H1 (cell line): ENCODE results near the gene COL10A1. TPM values are rescaled to one million over a fixed set of nuclear protein-coding genes. Genes with fewer than 3 reads are reported as not detected.

Experiments
- CTCF ChIA-PET: fragments of 300-600 bp; sonication (Branson Sonifier 250); formaldehyde crosslinking; loops from one replicate; lab custom pipeline; 2021; ENCODE audit not compliant: partially characterized antibody; lab: Charles Lee
- POLR2A ChIA-PET: fragments of 300-600 bp; sonication (Branson Sonifier 250); formaldehyde crosslinking; loops from one replicate; lab custom pipeline; 2021; ENCODE audit warnings: inconsistent platforms; ENCODE audit not compliant: partially characterized antibody; lab: Charles Lee
- DNase-seq, 2 experiments: peaks; one replicate each; pipeline versions ENCODE4 v3.0.0 to v3.0.0-alpha.2; 2010 to 2022; ENCODE audit warnings: low spot score in 2 of 2, low read depth in 1 of 2, mixed read lengths in 1 of 2
- FAIRE-seq: peaks from 2 replicates; lab custom pipeline; 2011; peaks lifted over from hg19 to GRCh38; lab: Jason Lieb, UNC
- H2AFZ ChIP-seq: 2 replicates; pipeline ENCODE4 v1.8.1; 2012; ENCODE audit warnings: low read length, inconsistent platforms
- H2AK5ac ChIP-seq: 2 replicates; pipeline ENCODE4 v1.6.1; 2013; ENCODE audit warnings: low read depth, low read length
- H2BK120ac ChIP-seq: replicated peaks from 2 replicates; pipeline ENCODE3; 2013; ENCODE audit warnings: low read depth, low read length, inconsistent platforms
- H2BK12ac ChIP-seq: 2 replicates; pipeline ENCODE4 v1.6.1; 2013; ENCODE audit warnings: low read depth, low read length
- H2BK15ac ChIP-seq: 2 replicates; pipeline ENCODE4 v1.6.1; 2013; ENCODE audit warnings: low read length
- H2BK20ac ChIP-seq: 2 replicates; pipeline ENCODE4 v1.6.1; 2013; ENCODE audit warnings: low read length
- H2BK5ac ChIP-seq: 2 replicates; pipeline ENCODE4 v1.6.1; 2013; ENCODE audit warnings: low read depth, low read length
- H3K14ac ChIP-seq: 2 replicates; pipeline ENCODE4 v1.6.1; 2013; ENCODE audit warnings: inconsistent platforms; ENCODE audit not compliant: insufficient read length
- H3K18ac ChIP-seq: 2 replicates; pipeline ENCODE4 v1.6.1; 2013; ENCODE audit warnings: low read length; ENCODE audit errors: extremely low read depth
- H3K23ac ChIP-seq: 2 replicates; pipeline ENCODE4 v1.6.1; 2013; ENCODE audit warnings: inconsistent platforms; ENCODE audit not compliant: insufficient read length
- H3K23me2 ChIP-seq: 2 replicates; pipeline ENCODE4 v1.6.1; 2013; ENCODE audit warnings: low read depth, low read length
- H3K27ac ChIP-seq: 2 replicates; pipeline ENCODE4 v1.6.1; 2011; ENCODE audit warnings: low read depth, low read length, inconsistent platforms
- H3K27me3 ChIP-seq, 4 experiments: replicated peaks in 1 of 4; 1 replicate in 1 of 4; 2 replicates in 3 of 4; pipeline versions ENCODE4 v1.6.1 to v1.8.1; 2011 to 2013; ENCODE audit warnings: low read length in 3 of 4, mild to moderate bottlenecking in 3 of 4, inconsistent platforms in 2 of 4, mixed read lengths in 2 of 4, moderate library complexity in 1 of 4; ENCODE audit not compliant: control insufficient read depth in 3 of 4, insufficient read depth in 3 of 4; ENCODE audit errors: extremely low read depth in 1 of 4
- H3K36me3 ChIP-seq, 4 experiments: 2 replicates each; pipeline versions ENCODE4 v1.6.1 to v1.8.1; 2011 to 2013; ENCODE audit warnings: mild to moderate bottlenecking in 4 of 4, low read length in 3 of 4, moderate library complexity in 2 of 4, control low read depth in 1 of 4, inconsistent platforms in 1 of 4; ENCODE audit not compliant: insufficient read depth in 4 of 4, control insufficient read depth in 2 of 4
- H3K4ac ChIP-seq: replicated peaks from 2 replicates; pipeline ENCODE3; 2013; ENCODE audit warnings: low read length, low read depth, mixed read lengths, inconsistent platforms; ENCODE audit not compliant: insufficient read length
- H3K4me1 ChIP-seq, 4 experiments: replicated peaks in 1 of 4; 1 replicate in 1 of 4; 2 replicates in 3 of 4; pipeline versions ENCODE4 v1.6.1 to v1.8.1; 2011 to 2013; ENCODE audit warnings: low read length in 3 of 4, inconsistent platforms in 2 of 4, mixed read lengths in 1 of 4; ENCODE audit not compliant: insufficient read depth in 4 of 4, control insufficient read depth in 3 of 4
- H3K4me2 ChIP-seq, 2 experiments: 2 replicates each; pipeline versions ENCODE4 v1.6.1 to v1.8.1; 2011 to 2013; ENCODE audit warnings: low read depth in 2 of 2, low read length in 2 of 2, control low read depth in 1 of 2, inconsistent platforms in 1 of 2, mild to moderate bottlenecking in 1 of 2; ENCODE audit not compliant: insufficient read depth in 1 of 2
- H3K4me3 ChIP-seq, 4 experiments: fragments of 200-600, 300-600 bp in 1 of 4; sonication (generic), shearing (Covaris generic), sonication (Bioruptor Twin) in 1 of 4; 2 replicates each; pipeline versions ENCODE4 v1.5.1 to v1.8.1; 2011 to 2016; ENCODE audit warnings: low read length in 4 of 4, low read depth in 3 of 4, control low read depth in 2 of 4, inconsistent platforms in 2 of 4, mild to moderate bottlenecking in 2 of 4, mixed read lengths in 1 of 4, moderate library complexity in 1 of 4; ENCODE audit not compliant: insufficient read depth in 2 of 4; ENCODE audit errors: extremely low read depth in 1 of 4
- H3K56ac ChIP-seq: replicated peaks from 2 replicates; pipeline ENCODE3; 2013; ENCODE audit warnings: low read depth, mild to moderate bottlenecking, mixed read lengths, low read length, inconsistent platforms; ENCODE audit not compliant: insufficient read length
- H3K79me1 ChIP-seq: 2 replicates; pipeline ENCODE4 v1.6.1; 2013; ENCODE audit warnings: low read depth, low read length, control low read depth
- H3K79me2 ChIP-seq, 2 experiments: 2 replicates each; pipeline versions ENCODE4 v1.6.1 to v1.8.1; 2012 to 2013; ENCODE audit warnings: low read length in 2 of 2, mild to moderate bottlenecking in 2 of 2, inconsistent platforms in 1 of 2; ENCODE audit not compliant: insufficient read depth in 2 of 2, control insufficient read depth in 1 of 2
- H3K9ac ChIP-seq, 4 experiments: replicated peaks in 1 of 4; 1 replicate in 1 of 4; 2 replicates in 3 of 4; pipeline versions ENCODE4 v1.6.1 to v1.8.1; 2011 to 2013; ENCODE audit warnings: low read depth in 3 of 4, low read length in 3 of 4, control low read depth in 2 of 4, mild to moderate bottlenecking in 2 of 4, moderate library complexity in 2 of 4, inconsistent platforms in 1 of 4; ENCODE audit errors: extremely low read depth in 1 of 4
- H3K9me3 ChIP-seq, 2 experiments: 2 replicates each; pipeline versions ENCODE4 v1.6.1 to v1.8.1; 2012 to 2013; ENCODE audit warnings: mild to moderate bottlenecking in 2 of 2, moderate library complexity in 2 of 2, control low read depth in 1 of 2, inconsistent platforms in 1 of 2, low read depth in 1 of 2, low read length in 1 of 2, mixed read lengths in 1 of 2; ENCODE audit not compliant: insufficient read depth in 2 of 2
- H4K20me1 ChIP-seq, 2 experiments: replicated peaks in 1 of 2; 2 replicates each; pipeline versions ENCODE3 to v1.8.1; 2011 to 2013; ENCODE audit warnings: inconsistent platforms in 2 of 2, low read length in 2 of 2, mild to moderate bottlenecking in 1 of 2; ENCODE audit not compliant: insufficient read depth in 2 of 2, control insufficient read depth in 1 of 2
- H4K5ac ChIP-seq: 2 replicates; pipeline ENCODE4 v1.6.1; 2013; ENCODE audit warnings: low read length, low read depth, mixed read lengths, inconsistent platforms; ENCODE audit not compliant: insufficient read length
- H4K8ac ChIP-seq: 2 replicates; pipeline ENCODE4 v1.8.0; 2013; ENCODE audit warnings: mild to moderate bottlenecking, moderate library complexity, low read length, inconsistent platforms; ENCODE audit not compliant: insufficient read depth; ENCODE audit errors: extremely low read depth
- H4K91ac ChIP-seq: replicated peaks from 2 replicates; pipeline ENCODE3; 2013; ENCODE audit warnings: low read length, mixed read lengths, inconsistent platforms; ENCODE audit not compliant: insufficient read length
- RAD21 ChIP-seq, 2 experiments: IDR thresholded peaks in 1 of 2; conservative IDR thresholded peaks in 1 of 2; 2 replicates each; pipeline ENCODE4 v1.6.1; 2011; ENCODE audit warnings: low read depth in 2 of 2, low read length in 2 of 2, improper control_type of control experiment in 1 of 2, inconsistent platforms in 1 of 2, mild to moderate bottlenecking in 1 of 2, moderate library complexity in 1 of 2
- SIX5 ChIP-seq: IDR thresholded peaks from 2 replicates; pipeline ENCODE4 v1.6.1; 2011; ENCODE audit warnings: mild to moderate bottlenecking, low read depth, low read length
- TCF12 ChIP-seq: IDR thresholded peaks from 2 replicates; pipeline ENCODE4 v1.6.1; 2011; ENCODE audit warnings: low read depth, mild to moderate bottlenecking, low read length
- TEAD4 ChIP-seq: IDR thresholded peaks from 2 replicates; pipeline ENCODE4 v1.6.1; 2012; ENCODE audit warnings: low read depth, low read length, inconsistent platforms, mixed read lengths
- WGBS, 2 experiments: shearing (Covaris generic) in 1 of 2; methylation state at CpG; one replicate each; pipeline versions ENCODE4 v1.1.6 to v1.1.7; 2013 to 2015; ENCODE audit warnings: low lambda C conversion rate in 2 of 2, mixed read lengths in 2 of 2, inconsistent platforms in 1 of 2, low coverage in 1 of 2, missing lambda C conversion rate in 1 of 2; ENCODE audit not compliant: insufficient replicate concordance in 2 of 2, insufficient coverage in 1 of 2, insufficient read length in 1 of 2; ENCODE audit errors: extremely low coverage in 1 of 2, missing lambda C conversion rate in 1 of 2; 5-methylcytosine and 5-hydroxymethylcytosine counted together
- polyA plus RNA-seq, 7 experiments: library from polyadenylated mRNA; depleted of rRNA in 3 of 7; stranded (reverse) in 5 of 7; unstranded in 2 of 7; fragments of >200 nt in 5 of 7; fragments of 200-250 nt in 2 of 7; gene quantifications; 1 replicate in 5 of 7; 2 replicates in 1 of 7; 4 replicates in 1 of 7; pipeline versions ENCODE4 v1.2.1 to v1.2.3, GENCODE V29; 2011 to 2013; ENCODE audit warnings: missing spikeins in 2 of 7, mixed read lengths in 2 of 7
- total RNA-seq: library from RNA; stranded (reverse); fragmentation: NEBNext Ultra II Directional; extraction: Animal tissue kit (Norgen Biotek cat#: 25700); gene quantifications from 2 replicates; pipeline ENCODE4 v1.2.1, GENCODE V29; 2021
- TF ChIP-seq, protein P1 (sequence below), 3 experiments: IDR thresholded peaks; 1 replicate in 2 of 3; 2 replicates in 1 of 3; pipeline versions ENCODE4 v1.5.1 to v1.6.1; 2011; ENCODE audit warnings: low read length in 3 of 3, mild to moderate bottlenecking in 3 of 3, inconsistent platforms in 2 of 3, low read depth in 1 of 3, moderate library complexity in 1 of 3; ENCODE audit not compliant: insufficient read depth in 1 of 3; ENCODE audit errors: control extremely low read depth in 1 of 3

Gene COL10A1
- total and polyA plus RNA-seq, 2 of the 8 experiments (the other 6 are each of a cell fraction or from before 2014, with no cell fraction given) = not detected

DNA sequence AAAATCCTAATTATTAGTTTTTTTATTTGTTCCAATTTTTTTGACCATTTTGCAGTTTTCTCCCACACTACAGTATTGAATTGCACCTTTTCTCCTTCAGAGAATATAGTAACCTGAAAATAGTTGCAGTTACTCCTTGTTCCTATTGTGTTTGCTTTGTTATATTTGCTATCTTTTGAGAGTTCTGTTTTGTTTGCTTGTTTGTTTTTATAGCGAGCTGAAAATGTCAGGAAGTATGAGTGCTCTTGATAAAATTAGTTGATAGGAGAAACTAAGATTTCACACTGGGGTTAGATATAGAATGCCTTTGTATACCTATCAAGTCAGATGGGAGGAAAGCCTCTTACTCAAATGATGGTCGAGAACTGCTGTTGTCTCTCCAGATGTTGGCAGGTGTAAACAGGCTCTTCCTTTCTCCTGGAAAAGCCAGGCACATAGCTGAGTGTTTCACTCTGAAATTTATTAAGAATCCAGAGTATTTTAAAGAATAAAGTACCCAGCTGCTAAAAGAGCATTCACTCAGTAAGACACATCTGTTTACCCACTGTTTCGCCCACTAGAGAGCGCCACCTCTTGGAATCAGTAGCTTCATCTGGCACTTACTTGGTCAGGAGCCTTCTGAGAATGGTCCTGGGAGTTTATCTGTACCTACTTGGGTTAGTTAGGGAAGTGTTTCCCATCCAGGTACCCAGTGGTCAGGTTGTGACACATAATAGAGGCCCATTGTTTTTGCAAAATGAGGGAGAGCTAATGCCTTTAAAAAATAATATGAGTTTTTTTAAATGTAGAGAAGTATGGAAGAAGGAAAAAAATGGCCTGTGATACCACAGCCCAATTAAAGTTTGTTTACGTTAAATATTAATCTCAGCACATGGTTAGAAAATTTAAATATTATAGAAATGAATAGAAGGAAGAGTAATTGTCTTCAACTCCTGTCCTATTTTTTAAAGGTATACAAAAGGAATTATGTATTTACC lies 14.1 kb downstream of the COL10A1 start:
- H3K14ac ChIP-seq = no peak overlapping the region
- POLR2A ChIA-PET = interaction anchor here (0.7 to 3.3 kb wide), 2 partner anchors 10 kb away, joined by 3 to 18 read pairs; partner anchors contain the start of gene NT5DC1
- no peak overlapping the region for H3K4me2 ChIP-seq
- no peak overlapping the region for H3K9ac ChIP-seq
- CTCF ChIA-PET = interaction anchor here (0.5 to 3.9 kb wide), 29 partner anchors 10 to 1412 kb away, joined by 3 to 32 read pairs (median 4); partner anchors contain the start of genes COL10A1 and NT5DC1
- no peak overlapping the region for H2AK5ac ChIP-seq
- peaks cover 0 to 6% (median 3%) of the 10 kb centered on the region in 4 experiments; a peak in 3 of 7 replicates for H3K4me1 ChIP-seq
- H4K8ac ChIP-seq = no peak overlapping the region
- no peaks in the 10 kb centered on the region for H4K20me1 ChIP-seq
- no peak overlapping the region for H3K18ac ChIP-seq
- no peak overlapping the region for H2BK20ac ChIP-seq
- 58% methylated on average over 5 of the region's 5 CpGs; no CpG with 5 or more reads in 1 of the 2 experiments for WGBS, 2 experiments
- no peak overlapping the region for H3K4me3 ChIP-seq
- peak; percentile 52 to 70 for TF ChIP-seq RAD21 (IDR thresholded peaks at IDR 0.05 in 1 of 2, conservative IDR thresholded peaks at IDR 0.05 in 1 of 2; ENCODE audit: low read depth in 2 of 2, low read length in 2 of 2)
- no peak for TF ChIP-seq SIX5
- TF ChIP-seq TEAD4 = no peak
- TF ChIP-seq TCF12 = 0 out of 2 replicates have a peak, but pooled peaks have one; percentile 64
- TF ChIP-seq, protein P1, sequence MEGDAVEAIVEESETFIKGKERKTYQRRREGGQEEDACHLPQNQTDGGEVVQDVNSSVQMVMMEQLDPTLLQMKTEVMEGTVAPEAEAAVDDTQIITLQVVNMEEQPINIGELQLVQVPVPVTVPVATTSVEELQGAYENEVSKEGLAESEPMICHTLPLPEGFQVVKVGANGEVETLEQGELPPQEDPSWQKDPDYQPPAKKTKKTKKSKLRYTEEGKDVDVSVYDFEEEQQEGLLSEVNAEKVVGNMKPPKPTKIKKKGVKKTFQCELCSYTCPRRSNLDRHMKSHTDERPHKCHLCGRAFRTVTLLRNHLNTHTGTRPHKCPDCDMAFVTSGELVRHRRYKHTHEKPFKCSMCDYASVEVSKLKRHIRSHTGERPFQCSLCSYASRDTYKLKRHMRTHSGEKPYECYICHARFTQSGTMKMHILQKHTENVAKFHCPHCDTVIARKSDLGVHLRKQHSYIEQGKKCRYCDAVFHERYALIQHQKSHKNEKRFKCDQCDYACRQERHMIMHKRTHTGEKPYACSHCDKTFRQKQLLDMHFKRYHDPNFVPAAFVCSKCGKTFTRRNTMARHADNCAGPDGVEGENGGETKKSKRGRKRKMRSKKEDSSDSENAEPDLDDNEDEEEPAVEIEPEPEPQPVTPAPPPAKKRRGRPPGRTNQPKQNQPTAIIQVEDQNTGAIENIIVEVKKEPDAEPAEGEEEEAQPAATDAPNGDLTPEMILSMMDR (IDR thresholded peaks at IDR 0.05; ENCODE audit: control extremely low read depth in 1 of 3, insufficient read depth in 1 of 3, low read depth in 1 of 3, low read length in 3 of 3) = peak; percentile 19 to 81 (median 64)
- TF ChIP-seq, all 59 proteins: peak for 3
- no peak overlapping the region for H2BK120ac ChIP-seq
- H3K36me3 ChIP-seq = peaks cover 7 to 80% (median 38%) of the 10 kb centered on the region in 4 experiments
- peak in 1 of 2 experiments; percentile 62 for DNase-seq
- no peak overlapping the region for H2BK5ac ChIP-seq
- H3K79me1 ChIP-seq = no peaks in the 10 kb centered on the region
- no peak overlapping the region for H4K91ac ChIP-seq
- H3K27ac ChIP-seq = no peak overlapping the region
- no peaks in the 10 kb centered on the region for H3K9me3 ChIP-seq
- no peak overlapping the region for H2BK12ac ChIP-seq
- no peaks in the 10 kb centered on the region for H3K27me3 ChIP-seq
- H3K23me2 ChIP-seq = no peaks in the 10 kb centered on the region
- H3K4ac ChIP-seq = no peak overlapping the region
- no peak overlapping the region for H2AFZ ChIP-seq
- no peak overlapping the region for H4K5ac ChIP-seq
- H3K79me2 ChIP-seq = no peaks in the 10 kb centered on the region
- no peak overlapping the region for H3K56ac ChIP-seq
- FAIRE-seq = peak; percentile 65
- H2BK15ac ChIP-seq = no peak overlapping the region
- H3K23ac ChIP-seq = no peak overlapping the region
